ENCODE data around the gene RNU6-8.

Gene RNU6-8

DNA sequence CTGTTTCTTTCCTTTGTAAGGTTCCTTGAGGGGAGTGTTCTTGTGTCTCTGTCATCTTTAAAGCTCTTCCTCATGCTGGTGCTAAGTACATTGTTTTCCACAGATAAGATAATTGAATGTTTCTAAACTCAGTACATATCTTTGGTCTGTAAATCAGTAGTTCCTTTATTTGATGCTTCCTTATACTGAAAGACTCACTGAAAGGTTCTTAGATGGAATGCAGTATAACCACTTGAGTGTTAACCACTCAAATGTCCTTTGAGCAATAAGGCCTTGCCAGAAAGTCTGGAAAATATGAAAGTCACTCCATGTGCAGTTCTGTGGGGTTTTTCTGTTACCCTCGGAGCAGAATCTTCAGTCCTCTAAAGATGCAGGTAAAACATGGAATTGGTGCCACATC, 23.0 kb upstream of the RNU6-8 start:
- no peaks in the 10 kb centered on the region for H3K9me3 ChIP-seq (ENCODE audit: control insufficient read depth, insufficient read depth, low read depth, low read length)
- H3K27ac ChIP-seq (ENCODE audit: extremely low read depth, low read depth, low read length): no peak overlapping the region
- peaks cover 23% of the 10 kb centered on the region for H3K4me1 ChIP-seq (ENCODE audit: control insufficient read depth, insufficient read depth, low read length)
- TF ChIP-seq ZNF530 (tag by site-specific recombination; IDR thresholded peaks at IDR 0.05; ENCODE audit: low read depth) (no peak), KLF16 (tag by site-specific recombination; IDR thresholded peaks at IDR 0.05) (no peak), EGR2 (tag by site-specific recombination; IDR thresholded peaks at IDR 0.05; ENCODE audit: low read depth) (no peak), ZNF354C (tag by site-specific recombination; IDR thresholded peaks at IDR 0.05; ENCODE audit: borderline replicate concordance, low read depth) (no peak), ZNF488 (tag by site-specific recombination; IDR thresholded peaks at IDR 0.05) (no peak), KLF7 (tag by site-specific recombination; IDR thresholded peaks at IDR 0.05; ENCODE audit: borderline replicate concordance) (no peak), GLI4 (tag by site-specific recombination; IDR thresholded peaks at IDR 0.05) (no peak), ZFP37 (tag by site-specific recombination; IDR thresholded peaks at IDR 0.05) (no peak), ZSCAN30 (tag by site-specific recombination; IDR thresholded peaks at IDR 0.05) (no peak), KLF9 (tag by site-specific recombination; IDR thresholded peaks at IDR 0.05; ENCODE audit: low read depth) (no peak), ZSCAN23 (tag by site-specific recombination; IDR thresholded peaks at IDR 0.05) (no peak), ZNF311 (tag by site-specific recombination; IDR thresholded peaks at IDR 0.05; ENCODE audit: borderline replicate concordance) (no peak), ZNF10 (tag by site-specific recombination; IDR thresholded peaks at IDR 0.05) (no peak), ZFHX2 (tag by site-specific recombination; conservative IDR thresholded peaks at IDR 0.05) (no peak)
- TF ChIP-seq, protein P1, sequence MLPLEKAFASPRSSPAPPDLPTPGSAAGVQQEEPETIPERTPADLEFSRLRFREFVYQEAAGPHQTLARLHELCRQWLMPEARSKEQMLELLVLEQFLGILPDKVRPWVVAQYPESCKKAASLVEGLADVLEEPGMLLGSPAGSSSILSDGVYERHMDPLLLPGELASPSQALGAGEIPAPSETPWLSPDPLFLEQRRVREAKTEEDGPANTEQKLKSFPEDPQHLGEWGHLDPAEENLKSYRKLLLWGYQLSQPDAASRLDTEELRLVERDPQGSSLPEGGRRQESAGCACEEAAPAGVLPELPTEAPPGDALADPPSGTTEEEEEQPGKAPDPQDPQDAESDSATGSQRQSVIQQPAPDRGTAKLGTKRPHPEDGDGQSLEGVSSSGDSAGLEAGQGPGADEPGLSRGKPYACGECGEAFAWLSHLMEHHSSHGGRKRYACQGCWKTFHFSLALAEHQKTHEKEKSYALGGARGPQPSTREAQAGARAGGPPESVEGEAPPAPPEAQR (tag by site-specific recombination; IDR thresholded peaks at IDR 0.05): no peak
- TF ChIP-seq, protein P2, sequence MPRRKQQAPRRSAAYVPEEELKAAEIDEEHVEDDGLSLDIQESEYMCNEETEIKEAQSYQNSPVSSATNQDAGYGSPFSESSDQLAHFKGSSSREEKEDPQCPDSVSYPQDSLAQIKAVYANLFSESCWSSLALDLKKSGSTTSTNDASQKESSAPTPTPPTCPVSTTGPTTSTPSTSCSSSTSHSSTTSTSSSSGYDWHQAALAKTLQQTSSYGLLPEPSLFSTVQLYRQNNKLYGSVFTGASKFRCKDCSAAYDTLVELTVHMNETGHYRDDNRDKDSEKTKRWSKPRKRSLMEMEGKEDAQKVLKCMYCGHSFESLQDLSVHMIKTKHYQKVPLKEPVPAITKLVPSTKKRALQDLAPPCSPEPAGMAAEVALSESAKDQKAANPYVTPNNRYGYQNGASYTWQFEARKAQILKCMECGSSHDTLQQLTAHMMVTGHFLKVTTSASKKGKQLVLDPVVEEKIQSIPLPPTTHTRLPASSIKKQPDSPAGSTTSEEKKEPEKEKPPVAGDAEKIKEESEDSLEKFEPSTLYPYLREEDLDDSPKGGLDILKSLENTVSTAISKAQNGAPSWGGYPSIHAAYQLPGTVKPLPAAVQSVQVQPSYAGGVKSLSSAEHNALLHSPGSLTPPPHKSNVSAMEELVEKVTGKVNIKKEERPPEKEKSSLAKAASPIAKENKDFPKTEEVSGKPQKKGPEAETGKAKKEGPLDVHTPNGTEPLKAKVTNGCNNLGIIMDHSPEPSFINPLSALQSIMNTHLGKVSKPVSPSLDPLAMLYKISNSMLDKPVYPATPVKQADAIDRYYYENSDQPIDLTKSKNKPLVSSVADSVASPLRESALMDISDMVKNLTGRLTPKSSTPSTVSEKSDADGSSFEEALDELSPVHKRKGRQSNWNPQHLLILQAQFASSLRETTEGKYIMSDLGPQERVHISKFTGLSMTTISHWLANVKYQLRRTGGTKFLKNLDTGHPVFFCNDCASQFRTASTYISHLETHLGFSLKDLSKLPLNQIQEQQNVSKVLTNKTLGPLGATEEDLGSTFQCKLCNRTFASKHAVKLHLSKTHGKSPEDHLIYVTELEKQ (tag by site-specific recombination; IDR thresholded peaks at IDR 0.05; ENCODE audit: borderline replicate concordance): no peak
- POLR2A ChIA-PET: no interaction called here
- CTCF ChIA-PET: interaction anchor here (0.7 kb wide), 1 partner anchor 292 kb away, joined by 5 read pairs; no protein-coding TSS in a partner anchor
- no peaks in the 10 kb centered on the region for H3K36me3 ChIP-seq (ENCODE audit: control insufficient read depth in 2 of 2, insufficient read depth in 1 of 2, low read length in 2 of 2)
- no peak overlapping the region for H3K4me3 ChIP-seq (ENCODE audit: low read depth, low read length)

DNA sequence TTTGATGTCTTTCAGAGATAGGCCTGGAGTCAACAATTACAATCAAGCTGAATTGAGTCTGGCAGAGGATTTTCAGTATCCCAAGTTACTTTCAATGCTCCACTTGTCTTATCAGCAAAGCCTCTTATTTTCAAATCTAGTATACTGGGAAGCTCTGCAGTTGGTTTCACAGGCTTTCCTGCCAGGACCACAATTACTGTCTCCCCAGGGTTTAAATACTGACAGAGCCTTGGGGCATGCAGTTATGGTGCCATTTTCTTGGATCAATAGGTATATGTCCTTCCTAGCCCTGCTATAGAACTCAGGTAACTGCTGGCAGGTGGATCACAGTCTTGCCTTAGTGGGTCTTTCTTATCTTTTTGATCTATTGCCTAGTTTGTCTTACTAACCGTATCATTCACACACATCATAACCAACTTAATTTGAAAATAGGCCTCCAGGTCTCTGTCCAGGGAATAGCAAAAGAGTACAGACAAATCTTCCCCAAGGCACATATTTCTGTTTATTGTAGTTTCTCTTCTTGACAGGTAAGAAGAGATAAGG, 22.4 kb upstream of the RNU6-8 start:
- Histone ChIP-seq H3K27ac (ENCODE audit: extremely low read depth, low read depth, low read length) (no peak overlapping the region), H3K9me3 (ENCODE audit: control insufficient read depth, insufficient read depth, low read depth, low read length) (no peaks in the 10 kb centered on the region), H3K4me1 (ENCODE audit: control insufficient read depth, insufficient read depth, low read length) (peaks cover 21% of the 10 kb centered on the region), H3K36me3 (ENCODE audit: control insufficient read depth in 2 of 2, insufficient read depth in 1 of 2, low read length in 2 of 2) (no peaks in the 10 kb centered on the region), H3K4me3 (ENCODE audit: low read depth, low read length) (no peak overlapping the region)
- POLR2A ChIA-PET: no interaction called here
- TF ChIP-seq KLF1 (tag by site-specific recombination; IDR thresholded peaks at IDR 0.05): no peak
- 0 out of 2 replicates have a peak, but pooled peaks have one; percentile 12 for TF ChIP-seq ZBTB17 (tag by site-specific recombination; IDR thresholded peaks at IDR 0.05)
- peak; percentile 45; the same call in 1 of the 2 replicates for TF ChIP-seq ZNF335 (tag by site-specific recombination; conservative IDR thresholded peaks at IDR 0.05)
- TF ChIP-seq, protein P3, sequence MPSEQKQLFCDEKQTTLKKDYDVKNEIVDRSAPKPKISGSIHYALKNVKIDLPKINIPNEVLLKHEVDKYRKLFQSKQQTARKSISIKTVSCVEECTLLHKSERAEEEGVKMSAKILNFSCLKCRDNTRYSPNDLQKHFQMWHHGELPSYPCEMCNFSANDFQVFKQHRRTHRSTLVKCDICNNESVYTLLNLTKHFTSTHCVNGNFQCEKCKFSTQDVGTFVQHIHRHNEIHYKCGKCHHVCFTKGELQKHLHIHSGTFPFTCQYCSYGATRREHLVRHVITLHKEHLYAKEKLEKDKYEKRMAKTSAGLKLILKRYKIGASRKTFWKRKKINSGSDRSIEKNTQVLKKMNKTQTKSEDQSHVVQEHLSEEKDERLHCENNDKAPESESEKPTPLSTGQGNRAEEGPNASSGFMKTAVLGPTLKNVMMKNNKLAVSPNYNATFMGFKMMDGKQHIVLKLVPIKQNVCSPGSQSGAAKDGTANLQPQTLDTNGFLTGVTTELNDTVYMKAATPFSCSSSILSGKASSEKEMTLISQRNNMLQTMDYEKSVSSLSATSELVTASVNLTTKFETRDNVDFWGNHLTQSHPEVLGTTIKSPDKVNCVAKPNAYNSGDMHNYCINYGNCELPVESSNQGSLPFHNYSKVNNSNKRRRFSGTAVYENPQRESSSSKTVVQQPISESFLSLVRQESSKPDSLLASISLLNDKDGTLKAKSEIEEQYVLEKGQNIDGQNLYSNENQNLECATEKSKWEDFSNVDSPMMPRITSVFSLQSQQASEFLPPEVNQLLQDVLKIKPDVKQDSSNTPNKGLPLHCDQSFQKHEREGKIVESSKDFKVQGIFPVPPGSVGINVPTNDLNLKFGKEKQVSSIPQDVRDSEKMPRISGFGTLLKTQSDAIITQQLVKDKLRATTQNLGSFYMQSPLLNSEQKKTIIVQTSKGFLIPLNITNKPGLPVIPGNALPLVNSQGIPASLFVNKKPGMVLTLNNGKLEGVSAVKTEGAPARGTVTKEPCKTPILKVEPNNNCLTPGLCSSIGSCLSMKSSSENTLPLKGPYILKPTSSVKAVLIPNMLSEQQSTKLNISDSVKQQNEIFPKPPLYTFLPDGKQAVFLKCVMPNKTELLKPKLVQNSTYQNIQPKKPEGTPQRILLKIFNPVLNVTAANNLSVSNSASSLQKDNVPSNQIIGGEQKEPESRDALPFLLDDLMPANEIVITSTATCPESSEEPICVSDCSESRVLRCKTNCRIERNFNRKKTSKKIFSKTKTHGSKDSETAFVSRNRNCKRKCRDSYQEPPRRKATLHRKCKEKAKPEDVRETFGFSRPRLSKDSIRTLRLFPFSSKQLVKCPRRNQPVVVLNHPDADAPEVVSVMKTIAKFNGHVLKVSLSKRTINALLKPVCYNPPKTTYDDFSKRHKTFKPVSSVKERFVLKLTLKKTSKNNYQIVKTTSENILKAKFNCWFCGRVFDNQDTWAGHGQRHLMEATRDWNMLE (tag by site-specific recombination; conservative IDR thresholded peaks at IDR 0.05; ENCODE audit: low read depth): 0 out of 2 replicates have a peak, but pooled peaks have one; percentile 8
- TF ChIP-seq ZNF600 (tag by site-specific recombination; IDR thresholded peaks at IDR 0.05): 0 out of 2 replicates have a peak, but pooled peaks have one; percentile 1
- CTCF ChIA-PET: interaction anchor here (0.7 to 1.3 kb wide), 2 partner anchors 26 to 85 kb away, joined by 3 read pairs; no protein-coding TSS in a partner anchor

Measured in HEK293 (cell line).